GM23338 (cell line): Measurements from ENCODE around the gene DOCK2. TPM values are rescaled to one million over a fixed set of nuclear protein-coding genes. Genes with fewer than 3 reads are reported as not detected.

Experiments
- ATAC-seq: fragments of 200-7000 bp; cut with Tn5 transposase; 3 replicates; pipeline ENCODE4 v1.9.1; 2020
- DNase-seq: peaks from one replicate; pipeline ENCODE4 v3.0.0-alpha.2; 2015; ENCODE audit warnings: low spot score
- H2AFZ ChIP-seq: fragments of 200-600 bp; sonication (generic); 2 replicates; pipeline ENCODE4 v1.8.0; 2016; ENCODE audit warnings: antibody characterized with exemption, mild to moderate bottlenecking, moderate library complexity
- H3F3A ChIP-seq: fragments of 200-600 bp; sonication (generic); replicated peaks from 2 replicates; pipeline ENCODE4 v1.8.0; 2017; ENCODE audit warnings: antibody characterized with exemption, mixed run types, low read depth
- H3K27ac ChIP-seq: fragments of 200-600 bp; sonication (generic); 2 replicates; pipeline ENCODE4 v1.6.1; 2016; ENCODE audit warnings: low read depth
- H3K27me3 ChIP-seq: fragments of 200-600 bp; sonication (generic); 2 replicates; pipeline ENCODE4 v1.8.0; 2016; ENCODE audit warnings: mild to moderate bottlenecking, mixed run types, moderate library complexity; ENCODE audit not compliant: insufficient read depth
- H3K36me3 ChIP-seq: fragments of 200-600 bp; sonication (generic); 2 replicates; pipeline ENCODE4 v1.8.0; 2016; ENCODE audit warnings: mild to moderate bottlenecking; ENCODE audit not compliant: insufficient read depth
- H3K4me1 ChIP-seq: fragments of 200-600 bp; sonication (generic); 2 replicates; pipeline ENCODE4 v1.8.0; 2016; ENCODE audit warnings: mild to moderate bottlenecking, moderate library complexity; ENCODE audit not compliant: insufficient read depth
- H3K4me2 ChIP-seq: fragments of 200-600 bp; sonication (generic); 2 replicates; pipeline ENCODE4 v1.7.1; 2017; ENCODE audit warnings: mixed run types
- H3K4me3 ChIP-seq: fragments of 200-600 bp; sonication (generic); 2 replicates; pipeline ENCODE4 v1.6.1; 2016; ENCODE audit warnings: mixed run types
- H3K79me2 ChIP-seq: fragments of 200-600 bp; sonication (generic); replicated peaks from 2 replicates; pipeline ENCODE4 v1.8.0; 2017; ENCODE audit warnings: mild to moderate bottlenecking; ENCODE audit not compliant: insufficient read depth
- H3K9me2 ChIP-seq: fragments of 200-600 bp; sonication (generic); 2 replicates; pipeline ENCODE4 v1.8.0; 2017; ENCODE audit not compliant: insufficient read depth
- H4K20me1 ChIP-seq: fragments of 200-600 bp; sonication (generic); replicated peaks from 2 replicates; pipeline ENCODE4 v1.8.0; 2017; ENCODE audit warnings: mild to moderate bottlenecking; ENCODE audit not compliant: insufficient read depth
- H3K27ac Mint-ChIP-seq: 2 replicates; pipeline ENCODE4 v1.8.0; 2020; ENCODE audit warnings: inconsistent platforms, mild to moderate bottlenecking, moderate library complexity, mixed read lengths
- H3K27me3 Mint-ChIP-seq: 3 replicates; pipeline ENCODE4 v1.8.0; 2022; ENCODE audit warnings: low read depth, mild to moderate bottlenecking, moderate library complexity, mixed read lengths, inconsistent platforms; ENCODE audit not compliant: insufficient read depth, poor library complexity
- H3K36me3 Mint-ChIP-seq: 3 replicates; pipeline ENCODE4 v1.8.0; 2021; ENCODE audit warnings: low read depth, mild to moderate bottlenecking, inconsistent platforms, moderate library complexity, mixed read lengths
- H3K4me1 Mint-ChIP-seq: 3 replicates; pipeline ENCODE4 v1.8.0; 2020; ENCODE audit warnings: mild to moderate bottlenecking, inconsistent platforms, mixed read lengths
- H3K4me3 Mint-ChIP-seq: 3 replicates; pipeline ENCODE4 v1.8.0; 2021; ENCODE audit warnings: moderate library complexity, mild to moderate bottlenecking, inconsistent platforms, mixed read lengths
- H3K9me3 Mint-ChIP-seq: 3 replicates; pipeline ENCODE4 v1.8.0; 2020; ENCODE audit warnings: moderate library complexity, mild to moderate bottlenecking, inconsistent platforms, mixed read lengths
- CTCF ChIP-seq, 2 experiments: fragments of 200-600 bp in 1 of 2; sonication (generic) in 1 of 2; conservative IDR thresholded peaks; 2 replicates each; pipeline versions ENCODE4 v1.5.1 to v1.6.1; 2016 to 2017; ENCODE audit warnings: antibody characterized with exemption in 2 of 2, low read depth in 2 of 2, mild to moderate bottlenecking in 2 of 2, moderate library complexity in 1 of 2
- ETS1 ChIP-seq: IDR thresholded peaks from 2 replicates; pipeline ENCODE4 v1.6.1; 2016; ENCODE audit warnings: antibody characterized with exemption
- EZH2 ChIP-seq: fragments of 200-600 bp; sonication (generic); IDR thresholded peaks from one replicate; pipeline ENCODE4 v1.8.0; 2017; ENCODE audit warnings: antibody characterized with exemption, mild to moderate bottlenecking, low read depth; ENCODE audit not compliant: unreplicated experiment
- JUNB ChIP-seq: IDR thresholded peaks from one replicate; pipeline ENCODE4 v1.6.1; 2016; ENCODE audit warnings: antibody characterized with exemption; ENCODE audit not compliant: unreplicated experiment
- NANOG ChIP-seq: IDR thresholded peaks from 2 replicates; pipeline ENCODE4 v1.6.1; 2016; ENCODE audit warnings: antibody characterized with exemption, borderline replicate concordance
- POLR2AphosphoS5 ChIP-seq: IDR thresholded peaks from 2 replicates; pipeline ENCODE4 v1.6.1; 2016; ENCODE audit warnings: antibody characterized with exemption, low read depth
- REST ChIP-seq: IDR thresholded peaks from one replicate; pipeline ENCODE4 v1.6.1; 2018; ENCODE audit warnings: antibody characterized with exemption; ENCODE audit not compliant: unreplicated experiment
- STAT1 ChIP-seq: IDR thresholded peaks from one replicate; pipeline ENCODE4 v1.6.1; 2016; ENCODE audit warnings: antibody characterized with exemption; ENCODE audit not compliant: unreplicated experiment
- ZNF331 ChIP-seq: fragments of 250-450 bp; sonication (Bioruptor Pico); IDR thresholded peaks from 2 replicates; pipeline ENCODE4 v1.5.0; 2020; ENCODE audit warnings: low read depth, mild to moderate bottlenecking, moderate library complexity
- ZNF462 ChIP-seq: fragments of 250-450 bp; sonication (Bioruptor Pico); IDR thresholded peaks from 2 replicates; pipeline ENCODE4 v1.5.0; 2020; ENCODE audit warnings: mild to moderate bottlenecking, moderate library complexity
- polyA plus RNA-seq: library from polyadenylated mRNA; unstranded; fragments of >200 nt; fragmentation: Nextera tagmentation; extraction: Ambion mirVana; gene quantifications from 2 replicates; pipeline ENCODE4 v1.2.1, GENCODE V29; 2016
- total RNA-seq: library from RNA; depleted of rRNA; stranded (reverse); fragments of >200 nt; shearing (Covaris generic); gene quantifications from 2 replicates; pipeline ENCODE4 v1.2.3, GENCODE V29; 2014

The DOCK2 gene
- total and polyA plus RNA-seq, 2 experiments from 2014 or later: 3.7 to 9.4 TPM

GRCh38 chr5:169923988-169924387, 286.9 kb downstream of the DOCK2 start:
- DNase-seq (no peak), ATAC-seq (no peak)
- Histone ChIP-seq H3K27ac (no peak overlapping the region), H3K4me3 (no peak overlapping the region), H3K9me2 (no peaks in the 10 kb centered on the region), H2AFZ (no peak overlapping the region), H3K27me3 (no peaks in the 10 kb centered on the region), H3K36me3 (no peaks in the 10 kb centered on the region), H3K79me2 (no peaks in the 10 kb centered on the region), H3F3A (no peaks in the 10 kb centered on the region), H3K4me2 (no peak overlapping the region), H4K20me1 (no peaks in the 10 kb centered on the region), H3K4me1 (no peaks in the 10 kb centered on the region; the same call in 1 of the 2 replicates)
- no peak overlapping the region for H3K27ac Mint-ChIP-seq
- H3K9me3 Mint-ChIP-seq: no peaks in the 10 kb centered on the region
- H3K4me1 Mint-ChIP-seq: peaks cover 11% of the 10 kb centered on the region
- H3K4me3 Mint-ChIP-seq: no peak overlapping the region
- no peak for TF ChIP-seq NANOG
- no peak for TF ChIP-seq POLR2AphosphoS5
- TF ChIP-seq STAT1: no peak
- H3K36me3 Mint-ChIP-seq: no peaks in the 10 kb centered on the region
- peaks cover 4% of the 10 kb centered on the region for H3K27me3 Mint-ChIP-seq

- Mint-ChIP-seq H3K4me3 (no peak overlapping the region), H3K27ac (no peak overlapping the region), H3K9me3 (no peaks in the 10 kb centered on the region), H3K4me1 (peaks cover 13% of the 10 kb centered on the region; the same call in 2 of the 3 replicates), H3K36me3 (no peaks in the 10 kb centered on the region), H3K27me3 (no peaks in the 10 kb centered on the region)
- no peak for ATAC-seq
- Histone ChIP-seq H3K9me2 (no peaks in the 10 kb centered on the region), H2AFZ (no peak overlapping the region), H3K36me3 (no peaks in the 10 kb centered on the region), H3K27me3 (no peaks in the 10 kb centered on the region), H3F3A (no peaks in the 10 kb centered on the region), H3K27ac (no peak overlapping the region), H3K4me1 (no peaks in the 10 kb centered on the region), H3K4me3 (no peak overlapping the region), H3K79me2 (no peaks in the 10 kb centered on the region), H3K4me2 (no peak overlapping the region), H4K20me1 (no peaks in the 10 kb centered on the region)
- DNase-seq: no peak
- TF ChIP-seq POLR2AphosphoS5: no peak
- no peak for TF ChIP-seq JUNB
- no peak for TF ChIP-seq EZH2
- TF ChIP-seq CTCF (conservative IDR thresholded peaks at IDR 0.05; ENCODE audit: low read depth in 2 of 2): no peak
- no peak for TF ChIP-seq REST
- no peak for TF ChIP-seq ZNF331 (CRISPR knock-in tag)
- TF ChIP-seq ETS1: no peak
- no peak for TF ChIP-seq ZNF462 (CRISPR knock-in tag)
Observed at GRCh38 chr5:169933127-169933526, 296.1 kb downstream of the DOCK2 start.
